Subcutaneous abdominal adipose tissue (tissue), 5 donors: ENCODE measurements around the gene EFCAB8.
"Not testable (repeated sequence)": the region's sequence is repeated elsewhere in the genome, so short reads cannot be mapped to it uniquely, and the experiment has no call there.

ENCODE experiments used
- H3K27ac ChIP-seq: one replicate; pipeline ENCODE4 v1.7.0; 2013; ENCODE audit warnings: low read depth, mild to moderate bottlenecking, inconsistent platforms, low read length, moderate library complexity
- H3K27me3 ChIP-seq, 5 donors: one replicate each; pipeline ENCODE4 v1.7.0; 2013; ENCODE audit warnings: low read length in 5 of 5, inconsistent platforms in 1 of 5; ENCODE audit not compliant: control insufficient read depth in 5 of 5, insufficient read depth in 4 of 5
- H3K36me3 ChIP-seq, 5 donors: one replicate each; pipeline ENCODE4 v1.7.0; 2013; ENCODE audit warnings: low read length in 5 of 5; ENCODE audit not compliant: control insufficient read depth in 5 of 5, insufficient read depth in 5 of 5
- H3K4me1 ChIP-seq, 5 donors: one replicate each; pipeline ENCODE4 v1.7.0; 2013; ENCODE audit warnings: low read length in 5 of 5, mild to moderate bottlenecking in 3 of 5, moderate library complexity in 1 of 5; ENCODE audit not compliant: control insufficient read depth in 5 of 5, insufficient read depth in 5 of 5
- H3K4me3 ChIP-seq, 5 donors: one replicate each; pipeline ENCODE4 v1.7.0; 2013; ENCODE audit warnings: low read length in 5 of 5, low read depth in 1 of 5
- H3K9ac ChIP-seq, 5 donors: one replicate each; pipeline ENCODE4 v1.7.0; 2013; ENCODE audit warnings: low read length in 5 of 5, mild to moderate bottlenecking in 4 of 5, moderate library complexity in 3 of 5
- H3K9me3 ChIP-seq, 5 donors: one replicate each; pipeline ENCODE4 v1.7.0; 2013; ENCODE audit warnings: low read length in 5 of 5; ENCODE audit not compliant: control insufficient read depth in 5 of 5
- donor health status: healthy.
- donor health status: healthy.
- donor health status: healthy.
- donor health status: healthy.
- donor health status: healthy.

EFCAB8 gene

DNA sequence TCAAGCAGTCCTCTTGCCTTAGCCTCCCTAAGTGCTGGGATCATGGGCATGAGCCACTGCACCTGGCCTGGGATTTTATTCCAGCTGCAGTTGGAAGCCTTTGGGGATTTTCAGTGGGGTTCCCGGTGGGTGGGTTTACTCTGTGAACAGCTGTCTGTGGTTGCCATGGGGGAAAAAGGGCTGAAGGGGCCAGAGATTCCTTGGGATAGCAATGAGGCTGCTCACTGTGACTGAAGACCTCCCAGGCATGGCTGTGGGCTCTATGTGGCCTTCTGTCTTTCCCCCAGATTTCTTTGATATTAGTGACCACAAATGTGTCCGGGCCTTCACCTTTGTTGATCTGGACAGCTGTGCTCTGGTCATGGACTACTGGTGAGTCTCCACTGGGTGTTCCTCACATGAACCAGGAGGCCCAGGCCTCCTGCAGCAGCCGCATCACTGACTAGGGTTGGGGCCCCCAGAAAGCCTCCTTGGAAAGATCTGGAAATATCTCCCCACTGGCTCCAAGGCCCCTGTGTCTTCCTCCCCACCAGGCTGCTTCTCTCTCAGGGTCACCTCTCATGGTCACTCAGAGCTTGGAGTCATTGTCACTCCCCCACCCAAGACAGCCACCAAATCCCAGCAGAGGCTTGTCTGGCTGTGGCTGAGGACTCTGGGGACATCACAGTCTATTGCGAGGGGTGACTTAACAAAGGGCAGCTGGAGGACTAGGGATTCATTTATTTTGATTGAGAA lies 33.4 kb downstream of the EFCAB8 start:
- Histone ChIP-seq H3K9me3 (no peaks in the 10 kb centered on the region), H3K9ac (no peak overlapping the region), H3K4me3 (no peak overlapping the region), H3K27ac (no peak overlapping the region), H3K4me1 (no peaks in the 10 kb centered on the region), H3K36me3 (no peaks in the 10 kb centered on the region), H3K27me3 (no peaks in the 10 kb centered on the region)

DNA sequence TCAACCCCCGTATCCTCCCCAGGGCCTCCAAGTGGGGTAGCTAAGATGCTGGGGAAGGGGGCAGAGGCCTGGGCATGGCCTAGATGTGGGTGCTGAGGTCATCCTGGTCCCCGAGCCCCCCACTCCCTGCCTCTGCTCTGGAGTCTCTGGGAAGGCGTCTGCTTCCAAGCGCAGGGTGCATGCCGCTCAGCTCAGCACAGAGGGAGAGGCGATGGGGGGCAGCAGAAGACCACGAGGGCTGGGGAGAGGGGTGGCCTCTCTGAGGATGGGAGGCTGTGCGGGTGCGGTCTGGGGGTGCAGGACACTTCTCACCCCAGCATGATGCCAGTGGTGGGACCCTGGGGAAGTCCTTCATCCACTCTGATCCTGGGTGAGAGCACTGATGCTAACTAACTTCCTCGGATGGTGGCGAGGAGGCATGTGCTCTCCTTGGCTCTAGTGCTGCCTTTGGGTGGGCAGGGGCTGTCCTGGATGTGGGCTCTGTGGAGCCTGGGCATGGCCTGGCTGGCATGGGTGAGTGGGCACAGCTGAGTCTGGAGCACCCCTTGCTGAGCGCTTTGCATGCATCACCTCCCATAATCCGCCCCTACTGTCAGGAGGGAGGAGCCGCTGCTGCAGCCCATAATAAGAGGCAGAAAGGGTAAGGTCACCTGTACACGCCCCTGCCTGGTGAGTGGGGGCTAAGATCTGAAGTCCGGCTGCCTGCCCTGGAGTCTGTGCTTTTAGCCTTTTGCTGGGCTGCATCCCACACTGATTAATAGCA lies 34.7 kb downstream of the EFCAB8 start:
- Histone ChIP-seq H3K27ac (no peak overlapping the region), H3K36me3 (no peaks in the 10 kb centered on the region), H3K4me3 (no peak overlapping the region), H3K9ac (no peak overlapping the region), H3K9me3 (no peaks in the 10 kb centered on the region), H3K4me1 (no peaks in the 10 kb centered on the region), H3K27me3 (no peaks in the 10 kb centered on the region)

DNA sequence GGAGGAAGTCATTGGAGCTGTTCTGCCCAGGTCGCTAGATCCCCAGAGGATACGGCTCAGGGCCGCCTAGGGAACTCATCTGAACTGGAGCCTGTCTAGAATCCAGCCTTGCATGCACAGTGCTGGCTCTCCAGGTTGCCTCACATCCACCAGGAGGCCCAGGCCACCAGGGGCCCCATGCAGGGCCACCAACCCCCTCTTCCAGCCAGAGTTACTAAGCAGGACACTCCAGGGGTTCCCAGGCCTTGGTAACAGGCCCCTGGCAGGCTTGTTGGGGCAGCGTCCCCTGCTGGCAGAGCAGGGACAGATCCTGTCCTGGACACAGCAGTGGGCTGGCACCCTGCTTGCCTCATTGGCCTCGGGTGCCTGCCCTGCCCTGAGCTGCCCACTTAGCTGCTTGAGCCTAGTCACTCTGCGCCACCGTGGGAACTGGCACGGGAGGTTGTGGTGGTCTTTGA lies 35.3 kb downstream of the EFCAB8 start:
- H3K4me1 ChIP-seq = no peaks in the 10 kb centered on the region

DNA sequence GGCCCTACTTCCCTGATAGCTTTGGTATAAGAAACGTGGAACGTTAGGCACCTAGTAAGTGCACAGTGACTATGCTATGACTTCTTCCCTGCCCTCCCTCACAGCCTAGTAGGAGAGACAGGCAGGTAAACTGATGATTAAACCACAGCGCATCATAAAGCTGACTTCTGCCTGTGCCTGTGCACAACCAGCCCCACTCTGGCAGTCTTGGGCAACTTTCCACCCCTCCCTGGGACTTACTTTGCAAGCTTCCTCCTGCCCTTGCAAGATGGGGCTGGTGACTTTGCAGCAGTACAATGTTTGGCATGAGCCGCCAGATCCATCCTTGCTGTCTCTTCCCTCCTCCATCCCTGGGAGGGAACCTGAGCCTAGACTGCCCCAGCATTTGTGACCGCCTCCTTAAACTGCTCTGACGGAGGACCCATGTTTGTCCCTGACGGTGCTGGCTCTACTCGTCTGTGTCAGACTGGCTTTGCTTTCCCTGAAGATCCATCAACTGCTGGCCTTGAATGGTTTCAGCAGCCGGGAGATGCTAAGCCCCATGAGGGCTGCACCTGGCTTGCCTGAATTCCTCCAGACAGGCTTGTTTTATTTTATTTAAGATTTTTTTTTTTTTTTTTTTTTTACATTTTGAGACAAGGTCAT lies 36.1 kb downstream of the EFCAB8 start:
- no peak overlapping the region for H3K27ac ChIP-seq
- no peaks in the 10 kb centered on the region for H3K27me3 ChIP-seq
- no peak overlapping the region for H3K4me3 ChIP-seq
- no peak overlapping the region for H3K9ac ChIP-seq
- H3K36me3 ChIP-seq = no peaks in the 10 kb centered on the region
- H3K4me1 ChIP-seq = no peaks in the 10 kb centered on the region
- H3K9me3 ChIP-seq = no peaks in the 10 kb centered on the region

More for the DNA sequence above, 35.3 kb downstream of the EFCAB8 start:
- Histone ChIP-seq H3K27ac (no peak overlapping the region), H3K9me3 (no peaks in the 10 kb centered on the region), H3K4me3 (no peak overlapping the region), H3K9ac (no peak overlapping the region), H3K27me3 (no peaks in the 10 kb centered on the region), H3K36me3 (no peaks in the 10 kb centered on the region)

DNA sequence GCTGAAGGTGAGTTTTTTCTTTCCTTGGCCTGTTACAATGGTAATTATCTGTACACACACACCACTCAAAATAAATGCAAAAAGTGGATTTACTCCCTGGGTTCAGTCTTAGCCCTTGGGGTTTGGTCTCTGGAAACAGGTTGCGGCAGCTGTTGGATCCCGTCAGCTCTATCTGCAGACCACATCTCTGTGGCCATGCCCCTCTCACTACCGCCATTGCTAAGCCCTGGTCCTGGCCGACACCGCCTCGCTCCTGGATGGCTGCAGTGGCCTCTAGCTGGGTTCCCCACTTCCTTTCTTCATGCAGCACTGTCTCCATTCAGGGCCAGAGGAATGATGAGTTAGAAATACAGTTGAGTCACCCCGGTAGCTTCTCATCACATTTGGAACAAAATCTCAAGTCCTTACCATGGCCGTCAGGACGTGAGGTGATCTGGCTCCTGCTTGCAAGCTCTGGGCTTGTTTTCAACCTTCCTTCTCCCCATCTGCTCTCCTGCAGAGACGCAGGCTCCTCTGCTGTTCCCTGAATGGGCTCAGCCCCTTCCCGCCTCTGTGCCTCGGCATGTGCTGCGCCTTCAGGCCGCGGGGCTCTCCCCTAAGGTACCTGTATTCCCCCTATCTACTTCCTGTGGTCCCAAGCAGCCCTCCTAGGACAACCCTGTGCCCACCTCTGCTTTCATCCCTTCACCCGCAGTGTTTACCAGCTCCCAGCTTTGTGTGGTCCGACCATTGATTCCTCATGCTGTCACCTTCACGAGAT lies 38.0 kb downstream of the EFCAB8 start:
- H3K27me3 ChIP-seq = no peaks in the 10 kb centered on the region

DNA sequence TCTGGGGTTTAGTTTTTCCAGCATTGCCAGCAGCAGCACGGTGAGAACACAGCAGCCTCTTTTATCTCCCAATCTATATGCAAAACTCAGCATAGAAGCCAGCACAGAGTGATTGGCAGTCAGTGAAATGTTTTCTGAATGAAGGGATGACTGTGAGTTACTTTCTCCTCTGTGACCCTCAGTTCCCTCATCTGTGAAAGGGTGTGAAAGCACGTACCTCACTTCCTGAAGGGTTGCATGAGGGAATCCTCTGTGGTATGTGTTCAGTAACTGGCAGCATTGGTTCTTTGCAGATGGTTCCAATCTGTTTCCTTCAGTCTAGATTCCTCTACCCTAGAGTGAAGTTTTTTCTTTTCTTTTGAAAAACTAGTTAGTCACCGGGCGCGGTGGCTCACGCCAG lies 40.0 kb downstream of the EFCAB8 start:
- no peaks in the 10 kb centered on the region for H3K9me3 ChIP-seq
- no peaks in the 10 kb centered on the region for H3K36me3 ChIP-seq

More for the DNA sequence above, 38.0 kb downstream of the EFCAB8 start:
- Histone ChIP-seq H3K4me3 (no peak overlapping the region), H3K9ac (no peak overlapping the region), H3K27ac (no peak overlapping the region), H3K36me3 (no peaks in the 10 kb centered on the region), H3K9me3 (no peaks in the 10 kb centered on the region), H3K4me1 (no peaks in the 10 kb centered on the region)

DNA sequence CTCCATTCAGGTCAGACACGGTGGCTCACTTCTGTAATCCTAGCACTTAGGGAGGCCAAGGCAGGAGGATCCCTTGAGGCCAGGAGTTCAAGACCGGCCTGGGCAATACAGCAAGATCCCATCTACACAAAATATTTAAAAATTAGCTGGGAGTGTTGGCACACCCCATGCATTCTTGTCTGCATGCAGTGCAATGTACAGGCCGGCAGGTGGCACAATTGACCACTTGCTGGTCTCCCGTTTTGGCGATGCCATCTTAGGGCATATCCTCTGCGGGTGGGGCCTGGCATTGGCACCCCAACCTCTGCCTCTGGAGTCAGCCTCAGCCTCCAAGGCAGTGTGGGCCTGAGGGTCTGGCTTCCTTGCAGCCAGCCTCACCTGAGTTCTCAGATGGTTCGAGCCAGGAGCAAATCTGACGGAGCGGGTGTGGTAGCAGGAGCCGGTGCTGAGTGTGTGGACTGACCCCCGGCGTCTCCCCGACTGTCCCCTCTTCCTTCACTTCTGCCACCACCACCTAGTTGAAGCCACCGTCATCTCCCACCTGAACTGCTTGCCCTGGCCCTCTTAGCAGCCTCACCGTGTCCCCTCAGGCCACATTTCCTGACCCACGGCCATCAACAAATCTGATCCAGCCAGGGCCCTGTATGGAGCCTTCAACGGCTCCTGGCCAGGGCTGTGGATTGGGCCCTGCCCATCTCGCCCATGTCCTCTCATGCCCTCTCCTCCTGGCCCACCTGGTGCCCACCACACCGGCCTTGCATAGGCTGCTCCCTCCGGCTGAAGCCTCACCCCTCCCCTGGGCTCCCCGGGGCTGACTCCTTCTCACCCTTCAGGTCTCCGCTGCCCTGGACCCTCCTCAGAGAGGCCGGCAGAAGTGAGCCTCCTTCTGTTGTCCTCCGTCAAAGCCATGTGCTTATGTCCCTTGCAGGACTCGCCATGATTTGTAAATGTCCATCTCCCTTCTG lies 44.0 kb downstream of the EFCAB8 start:
- Histone ChIP-seq H3K9ac (no peak overlapping the region), H3K9me3 (no peaks in the 10 kb centered on the region), H3K4me3 (no peak overlapping the region), H3K4me1 (peaks cover 0 to 5% (median 0%) of the 10 kb centered on the region in 5 donors), H3K27ac (no peak overlapping the region), H3K27me3 (peaks cover 0 to 7% (median 0%) of the 10 kb centered on the region in 5 donors), H3K36me3 (no peaks in the 10 kb centered on the region)

More for the DNA sequence above, 40.0 kb downstream of the EFCAB8 start:
- Histone ChIP-seq H3K4me1 (no peaks in the 10 kb centered on the region), H3K9ac (no peak overlapping the region), H3K27me3 (peaks cover 0 to 3% (median 0%) of the 10 kb centered on the region in 5 donors), H3K27ac (no peak overlapping the region), H3K4me3 (no peak overlapping the region)

DNA sequence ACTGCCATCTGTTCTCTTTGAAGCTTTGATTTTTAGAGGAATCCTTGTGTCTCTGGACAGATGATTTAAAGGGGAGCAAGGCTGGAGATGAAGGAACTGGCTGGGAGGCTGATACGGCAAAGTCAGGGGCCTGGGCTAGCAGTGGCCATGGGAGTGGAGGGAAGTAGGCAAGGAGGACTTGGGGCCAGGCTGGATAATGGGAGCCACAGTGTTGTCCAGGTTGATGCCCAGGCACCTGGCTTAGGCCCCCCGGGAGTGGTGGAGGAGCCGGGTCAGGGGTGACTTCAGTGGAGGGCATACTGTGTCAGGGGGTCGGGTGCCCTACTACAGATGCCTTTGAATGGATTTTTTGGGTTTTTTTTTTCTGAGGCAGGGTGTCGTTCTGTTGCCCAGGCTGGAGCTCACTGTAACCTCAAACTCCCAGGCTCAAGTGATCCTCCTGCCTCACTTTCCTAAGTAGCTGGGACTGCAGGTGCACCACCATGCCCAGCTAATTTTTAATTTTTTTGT lies 45.0 kb downstream of the EFCAB8 start:
- Histone ChIP-seq H3K36me3 (no peaks in the 10 kb centered on the region), H3K27ac (no peak overlapping the region), H3K4me3 (no peak overlapping the region), H3K27me3 (peaks cover 0 to 10% (median 0%) of the 10 kb centered on the region in 5 donors), H3K9ac (no peak overlapping the region), H3K4me1 (peaks cover 0 to 5% (median 3%) of the 10 kb centered on the region in 5 donors), H3K9me3 (no peaks in the 10 kb centered on the region)

DNA sequence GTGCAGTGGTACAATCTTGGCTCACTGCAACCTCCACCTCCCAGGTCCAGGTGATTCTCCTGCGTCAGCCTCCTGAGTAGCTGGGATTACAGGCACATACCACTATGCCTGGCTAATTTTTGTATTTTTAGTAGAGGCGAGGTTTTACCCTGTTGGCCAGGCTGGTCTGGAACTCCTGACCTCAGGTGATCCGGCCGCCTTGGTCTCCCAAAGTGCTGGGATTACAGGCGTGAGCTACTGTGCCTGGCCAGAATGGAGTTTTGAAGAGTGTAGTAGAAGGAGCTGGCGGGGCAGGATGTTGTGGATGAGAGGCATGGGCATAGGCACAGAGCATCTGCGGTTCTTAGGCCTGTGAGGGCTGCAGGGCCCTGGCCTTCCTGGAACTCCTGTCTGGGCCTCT lies 46.0 kb downstream of the EFCAB8 start:
- not testable (repeated sequence) for H3K4me1 ChIP-seq, H3K9me3 ChIP-seq, H3K27ac ChIP-seq, H3K4me3 ChIP-seq, H3K36me3 ChIP-seq, H3K9ac ChIP-seq
- H3K27me3 ChIP-seq = peaks cover 0 to 10% (median 0%) of the 10 kb centered on the region in 5 donors
